H1 (cell line): ENCODE data around the gene LYPD6B. TPM values are rescaled to one million over a fixed set of nuclear protein-coding genes. Genes with fewer than 3 reads are reported as not detected.

Experiments used
- CTCF ChIA-PET: fragments of 300-600 bp; sonication (Branson Sonifier 250); formaldehyde crosslinking; loops from one replicate; lab custom pipeline; 2021; ENCODE audit not compliant: partially characterized antibody; lab: Charles Lee
- POLR2A ChIA-PET: fragments of 300-600 bp; sonication (Branson Sonifier 250); formaldehyde crosslinking; loops from one replicate; lab custom pipeline; 2021; ENCODE audit warnings: inconsistent platforms; ENCODE audit not compliant: partially characterized antibody; lab: Charles Lee
- DNase-seq, 2 experiments: peaks; one replicate each; pipeline versions ENCODE4 v3.0.0 to v3.0.0-alpha.2; 2010 to 2022; ENCODE audit warnings: low spot score in 2 of 2, low read depth in 1 of 2, mixed read lengths in 1 of 2
- FAIRE-seq: peaks from 2 replicates; lab custom pipeline; 2011; peaks lifted over from hg19 to GRCh38; lab: Jason Lieb, UNC
- H2AFZ ChIP-seq: 2 replicates; pipeline ENCODE4 v1.8.1; 2012; ENCODE audit warnings: low read length, inconsistent platforms
- H2AK5ac ChIP-seq: 2 replicates; pipeline ENCODE4 v1.6.1; 2013; ENCODE audit warnings: low read depth, low read length
- H2BK120ac ChIP-seq: replicated peaks from 2 replicates; pipeline ENCODE3; 2013; ENCODE audit warnings: low read depth, low read length, inconsistent platforms
- H2BK12ac ChIP-seq: 2 replicates; pipeline ENCODE4 v1.6.1; 2013; ENCODE audit warnings: low read depth, low read length
- H2BK15ac ChIP-seq: 2 replicates; pipeline ENCODE4 v1.6.1; 2013; ENCODE audit warnings: low read length
- H2BK20ac ChIP-seq: 2 replicates; pipeline ENCODE4 v1.6.1; 2013; ENCODE audit warnings: low read length
- H2BK5ac ChIP-seq: 2 replicates; pipeline ENCODE4 v1.6.1; 2013; ENCODE audit warnings: low read depth, low read length
- H3K14ac ChIP-seq: 2 replicates; pipeline ENCODE4 v1.6.1; 2013; ENCODE audit warnings: inconsistent platforms; ENCODE audit not compliant: insufficient read length
- H3K18ac ChIP-seq: 2 replicates; pipeline ENCODE4 v1.6.1; 2013; ENCODE audit warnings: low read length; ENCODE audit errors: extremely low read depth
- H3K23ac ChIP-seq: 2 replicates; pipeline ENCODE4 v1.6.1; 2013; ENCODE audit warnings: inconsistent platforms; ENCODE audit not compliant: insufficient read length
- H3K23me2 ChIP-seq: 2 replicates; pipeline ENCODE4 v1.6.1; 2013; ENCODE audit warnings: low read depth, low read length
- H3K27ac ChIP-seq: 2 replicates; pipeline ENCODE4 v1.6.1; 2011; ENCODE audit warnings: low read depth, low read length, inconsistent platforms
- H3K27me3 ChIP-seq, 4 experiments: replicated peaks in 1 of 4; 1 replicate in 1 of 4; 2 replicates in 3 of 4; pipeline versions ENCODE4 v1.6.1 to v1.8.1; 2011 to 2013; ENCODE audit warnings: low read length in 3 of 4, mild to moderate bottlenecking in 3 of 4, inconsistent platforms in 2 of 4, mixed read lengths in 2 of 4, moderate library complexity in 1 of 4; ENCODE audit not compliant: control insufficient read depth in 3 of 4, insufficient read depth in 3 of 4; ENCODE audit errors: extremely low read depth in 1 of 4
- H3K36me3 ChIP-seq, 4 experiments: 2 replicates each; pipeline versions ENCODE4 v1.6.1 to v1.8.1; 2011 to 2013; ENCODE audit warnings: mild to moderate bottlenecking in 4 of 4, low read length in 3 of 4, moderate library complexity in 2 of 4, control low read depth in 1 of 4, inconsistent platforms in 1 of 4; ENCODE audit not compliant: insufficient read depth in 4 of 4, control insufficient read depth in 2 of 4
- H3K4ac ChIP-seq: replicated peaks from 2 replicates; pipeline ENCODE3; 2013; ENCODE audit warnings: low read length, low read depth, mixed read lengths, inconsistent platforms; ENCODE audit not compliant: insufficient read length
- H3K4me1 ChIP-seq, 4 experiments: replicated peaks in 1 of 4; 1 replicate in 1 of 4; 2 replicates in 3 of 4; pipeline versions ENCODE4 v1.6.1 to v1.8.1; 2011 to 2013; ENCODE audit warnings: low read length in 3 of 4, inconsistent platforms in 2 of 4, mixed read lengths in 1 of 4; ENCODE audit not compliant: insufficient read depth in 4 of 4, control insufficient read depth in 3 of 4
- H3K4me2 ChIP-seq, 2 experiments: 2 replicates each; pipeline versions ENCODE4 v1.6.1 to v1.8.1; 2011 to 2013; ENCODE audit warnings: low read depth in 2 of 2, low read length in 2 of 2, control low read depth in 1 of 2, inconsistent platforms in 1 of 2, mild to moderate bottlenecking in 1 of 2; ENCODE audit not compliant: insufficient read depth in 1 of 2
- H3K4me3 ChIP-seq, 4 experiments: fragments of 200-600, 300-600 bp in 1 of 4; sonication (generic), shearing (Covaris generic), sonication (Bioruptor Twin) in 1 of 4; 2 replicates each; pipeline versions ENCODE4 v1.5.1 to v1.8.1; 2011 to 2016; ENCODE audit warnings: low read length in 4 of 4, low read depth in 3 of 4, control low read depth in 2 of 4, inconsistent platforms in 2 of 4, mild to moderate bottlenecking in 2 of 4, mixed read lengths in 1 of 4, moderate library complexity in 1 of 4; ENCODE audit not compliant: insufficient read depth in 2 of 4; ENCODE audit errors: extremely low read depth in 1 of 4
- H3K56ac ChIP-seq: replicated peaks from 2 replicates; pipeline ENCODE3; 2013; ENCODE audit warnings: low read depth, mild to moderate bottlenecking, mixed read lengths, low read length, inconsistent platforms; ENCODE audit not compliant: insufficient read length
- H3K79me1 ChIP-seq: 2 replicates; pipeline ENCODE4 v1.6.1; 2013; ENCODE audit warnings: low read depth, low read length, control low read depth
- H3K79me2 ChIP-seq, 2 experiments: 2 replicates each; pipeline versions ENCODE4 v1.6.1 to v1.8.1; 2012 to 2013; ENCODE audit warnings: low read length in 2 of 2, mild to moderate bottlenecking in 2 of 2, inconsistent platforms in 1 of 2; ENCODE audit not compliant: insufficient read depth in 2 of 2, control insufficient read depth in 1 of 2
- H3K9ac ChIP-seq, 4 experiments: replicated peaks in 1 of 4; 1 replicate in 1 of 4; 2 replicates in 3 of 4; pipeline versions ENCODE4 v1.6.1 to v1.8.1; 2011 to 2013; ENCODE audit warnings: low read depth in 3 of 4, low read length in 3 of 4, control low read depth in 2 of 4, mild to moderate bottlenecking in 2 of 4, moderate library complexity in 2 of 4, inconsistent platforms in 1 of 4; ENCODE audit errors: extremely low read depth in 1 of 4
- H3K9me3 ChIP-seq, 2 experiments: 2 replicates each; pipeline versions ENCODE4 v1.6.1 to v1.8.1; 2012 to 2013; ENCODE audit warnings: mild to moderate bottlenecking in 2 of 2, moderate library complexity in 2 of 2, control low read depth in 1 of 2, inconsistent platforms in 1 of 2, low read depth in 1 of 2, low read length in 1 of 2, mixed read lengths in 1 of 2; ENCODE audit not compliant: insufficient read depth in 2 of 2
- H4K20me1 ChIP-seq, 2 experiments: replicated peaks in 1 of 2; 2 replicates each; pipeline versions ENCODE3 to v1.8.1; 2011 to 2013; ENCODE audit warnings: inconsistent platforms in 2 of 2, low read length in 2 of 2, mild to moderate bottlenecking in 1 of 2; ENCODE audit not compliant: insufficient read depth in 2 of 2, control insufficient read depth in 1 of 2
- H4K5ac ChIP-seq: 2 replicates; pipeline ENCODE4 v1.6.1; 2013; ENCODE audit warnings: low read length, low read depth, mixed read lengths, inconsistent platforms; ENCODE audit not compliant: insufficient read length
- H4K8ac ChIP-seq: 2 replicates; pipeline ENCODE4 v1.8.0; 2013; ENCODE audit warnings: mild to moderate bottlenecking, moderate library complexity, low read length, inconsistent platforms; ENCODE audit not compliant: insufficient read depth; ENCODE audit errors: extremely low read depth
- H4K91ac ChIP-seq: replicated peaks from 2 replicates; pipeline ENCODE3; 2013; ENCODE audit warnings: low read length, mixed read lengths, inconsistent platforms; ENCODE audit not compliant: insufficient read length
- EGR1 ChIP-seq: IDR thresholded peaks from 2 replicates; pipeline ENCODE4 v1.6.1; 2011; ENCODE audit warnings: low read depth, low read length, borderline replicate concordance
- RBBP5 ChIP-seq: IDR thresholded peaks from 2 replicates; pipeline ENCODE4 v1.7.1; 2012; ENCODE audit warnings: low read depth, mild to moderate bottlenecking, inconsistent platforms, low read length, moderate library complexity, borderline replicate concordance
- RXRA ChIP-seq: IDR thresholded peaks from 2 replicates; pipeline ENCODE4 v1.6.1; 2011; ENCODE audit warnings: low read depth, mild to moderate bottlenecking, low read length, moderate library complexity; ENCODE audit not compliant: insufficient read depth
- WGBS, 2 experiments: shearing (Covaris generic) in 1 of 2; methylation state at CpG; one replicate each; pipeline versions ENCODE4 v1.1.6 to v1.1.7; 2013 to 2015; ENCODE audit warnings: low lambda C conversion rate in 2 of 2, mixed read lengths in 2 of 2, inconsistent platforms in 1 of 2, low coverage in 1 of 2, missing lambda C conversion rate in 1 of 2; ENCODE audit not compliant: insufficient replicate concordance in 2 of 2, insufficient coverage in 1 of 2, insufficient read length in 1 of 2; ENCODE audit errors: extremely low coverage in 1 of 2, missing lambda C conversion rate in 1 of 2; 5-methylcytosine and 5-hydroxymethylcytosine counted together
- polyA plus RNA-seq, 7 experiments: library from polyadenylated mRNA; depleted of rRNA in 3 of 7; stranded (reverse) in 5 of 7; unstranded in 2 of 7; fragments of >200 nt in 5 of 7; fragments of 200-250 nt in 2 of 7; gene quantifications; 1 replicate in 5 of 7; 2 replicates in 1 of 7; 4 replicates in 1 of 7; pipeline versions ENCODE4 v1.2.1 to v1.2.3, GENCODE V29; 2011 to 2013; ENCODE audit warnings: missing spikeins in 2 of 7, mixed read lengths in 2 of 7
- total RNA-seq: library from RNA; stranded (reverse); fragmentation: NEBNext Ultra II Directional; extraction: Animal tissue kit (Norgen Biotek cat#: 25700); gene quantifications from 2 replicates; pipeline ENCODE4 v1.2.1, GENCODE V29; 2021

The LYPD6B gene
- total and polyA plus RNA-seq, 2 of the 8 experiments (the other 6 are each of a cell fraction or from before 2014, with no cell fraction given): 2.2 to 3.5 TPM

DNA sequence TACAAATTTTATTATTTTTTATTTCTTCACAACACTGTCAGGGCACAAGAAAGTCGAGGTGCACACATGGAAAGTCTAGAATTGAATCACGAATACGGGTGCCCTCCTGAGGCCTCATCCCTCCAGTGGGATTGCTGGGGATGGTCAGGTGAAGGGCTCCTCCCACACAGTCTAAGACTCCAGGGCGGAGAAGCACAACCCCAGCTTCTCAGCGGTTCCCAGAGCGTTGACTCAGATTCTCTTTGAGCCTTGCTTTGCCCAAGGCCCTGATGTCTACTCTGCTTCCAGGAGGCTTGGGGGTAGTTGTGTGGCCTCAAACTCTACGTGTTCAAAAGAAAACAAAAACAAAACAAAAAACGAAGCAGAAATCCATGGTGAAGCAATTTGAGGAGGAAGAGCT is 108.4 kb downstream of the LYPD6B start:
- no peak overlapping the region for H2BK15ac ChIP-seq
- no peak overlapping the region for H4K91ac ChIP-seq
- FAIRE-seq: no peak
- no peak overlapping the region for H4K8ac ChIP-seq
- no peaks in the 10 kb centered on the region for H3K36me3 ChIP-seq
- H2BK120ac ChIP-seq: no peak overlapping the region
- CTCF ChIA-PET: interaction anchor here (2.1 kb wide), 1 partner anchor 19 kb away, joined by 4 read pairs; no protein-coding TSS in a partner anchor
- H2BK5ac ChIP-seq: no peak overlapping the region
- H3K9ac ChIP-seq: no peak overlapping the region
- no peaks in the 10 kb centered on the region for H3K79me2 ChIP-seq
- no peak for TF ChIP-seq RBBP5
- no peak for TF ChIP-seq RXRA
- no peak for TF ChIP-seq EGR1
- TF ChIP-seq, all 59 proteins: peak for 0
- Histone ChIP-seq H2BK20ac (no peak overlapping the region), H2AFZ (no peak overlapping the region), H3K27me3 (no peaks in the 10 kb centered on the region), H4K20me1 (no peaks in the 10 kb centered on the region), H3K4me1 (no peaks in the 10 kb centered on the region), H3K14ac (no peak overlapping the region), H3K18ac (no peak overlapping the region), H3K56ac (no peak overlapping the region), H3K27ac (no peak overlapping the region), H3K9me3 (no peaks in the 10 kb centered on the region), H3K4me3 (no peak overlapping the region), H3K4ac (no peak overlapping the region), H3K4me2 (no peak overlapping the region), H3K23ac (no peak overlapping the region), H2BK12ac (no peak overlapping the region), H3K79me1 (no peaks in the 10 kb centered on the region), H2AK5ac (no peak overlapping the region), H4K5ac (no peak overlapping the region), H3K23me2 (no peaks in the 10 kb centered on the region; the same call in 1 of the 2 replicates)
- WGBS, 2 experiments: 91% methylated on average over 8 of the region's 8 CpGs; no CpG with 5 or more reads in 1 of the 2 experiments
- DNase-seq: no peak
- POLR2A ChIA-PET: no interaction called here
